Esophagus muscularis mucosa (tissue), 4 donors: ENCODE measurements around the gene HSD17B11.
"Not testable (repeated sequence)": the region's sequence is repeated elsewhere in the genome, so short reads cannot be mapped to it uniquely, and the experiment has no call there.

Experiments
- EP300 ChIP-seq: sonication (generic); formaldehyde crosslinking; IDR thresholded peaks from one replicate; pipeline ENCODE4 v1.6.1; 2017; ENCODE audit warnings: antibody characterized with exemption
- POLR2A ChIP-seq: fragments of 450-650 bp; IDR thresholded peaks from one replicate; pipeline ENCODE4 v1.6.1; 2017; ENCODE audit warnings: antibody characterized with exemption, moderate library complexity, mild to moderate bottlenecking, low read depth
- POLR2AphosphoS5 ChIP-seq, 2 donors: sonication (generic); formaldehyde crosslinking; IDR thresholded peaks; one replicate each; pipeline ENCODE4 v1.6.1; 2017; ENCODE audit warnings: antibody characterized with exemption in 2 of 2
- TF ChIP-seq, protein P1 (sequence below), 3 experiments: fragments of 200-600 bp in 2 of 3; fragments of 450-650 bp in 1 of 3; sonication (generic) in 2 of 3; IDR thresholded peaks; one replicate each; pipeline ENCODE4 v1.5.1; 2017 to 2019; ENCODE audit warnings: antibody characterized with exemption in 3 of 3, mild to moderate bottlenecking in 2 of 3, moderate library complexity in 1 of 3

DNA sequence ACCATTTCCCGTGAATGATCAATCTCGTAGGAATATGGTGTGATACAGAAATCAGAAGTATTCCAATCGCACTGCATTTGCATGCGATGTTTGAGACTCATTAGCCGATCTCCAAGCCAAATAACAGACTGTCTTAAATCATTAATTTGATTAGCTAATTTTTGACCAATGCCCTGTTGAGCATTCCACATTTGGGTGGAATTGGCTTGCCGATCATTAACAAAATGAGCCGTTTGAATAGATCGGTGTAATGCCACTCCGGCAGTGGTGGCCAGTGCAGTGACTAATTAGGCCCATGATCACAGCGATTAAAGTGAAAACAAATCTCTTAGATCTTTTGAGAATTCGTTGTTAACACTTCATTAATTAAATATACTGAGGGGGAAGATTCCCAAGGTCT lies 96.1 kb downstream of the HSD17B11 start:
- TF ChIP-seq, protein P1, sequence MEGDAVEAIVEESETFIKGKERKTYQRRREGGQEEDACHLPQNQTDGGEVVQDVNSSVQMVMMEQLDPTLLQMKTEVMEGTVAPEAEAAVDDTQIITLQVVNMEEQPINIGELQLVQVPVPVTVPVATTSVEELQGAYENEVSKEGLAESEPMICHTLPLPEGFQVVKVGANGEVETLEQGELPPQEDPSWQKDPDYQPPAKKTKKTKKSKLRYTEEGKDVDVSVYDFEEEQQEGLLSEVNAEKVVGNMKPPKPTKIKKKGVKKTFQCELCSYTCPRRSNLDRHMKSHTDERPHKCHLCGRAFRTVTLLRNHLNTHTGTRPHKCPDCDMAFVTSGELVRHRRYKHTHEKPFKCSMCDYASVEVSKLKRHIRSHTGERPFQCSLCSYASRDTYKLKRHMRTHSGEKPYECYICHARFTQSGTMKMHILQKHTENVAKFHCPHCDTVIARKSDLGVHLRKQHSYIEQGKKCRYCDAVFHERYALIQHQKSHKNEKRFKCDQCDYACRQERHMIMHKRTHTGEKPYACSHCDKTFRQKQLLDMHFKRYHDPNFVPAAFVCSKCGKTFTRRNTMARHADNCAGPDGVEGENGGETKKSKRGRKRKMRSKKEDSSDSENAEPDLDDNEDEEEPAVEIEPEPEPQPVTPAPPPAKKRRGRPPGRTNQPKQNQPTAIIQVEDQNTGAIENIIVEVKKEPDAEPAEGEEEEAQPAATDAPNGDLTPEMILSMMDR (IDR thresholded peaks at IDR 0.05): not testable (repeated sequence)
- not testable (repeated sequence) for TF ChIP-seq POLR2A; POLR2AphosphoS5 (IDR thresholded peaks at IDR 0.05); EP300
